ENCODE data around the gene PSD4.

- no peak for TF ChIP-seq BACH2 (CRISPR knock-in tag; IDR thresholded peaks at IDR 0.05; ENCODE audit: borderline replicate concordance)
- no peak for TF ChIP-seq PATZ1 (CRISPR knock-in tag; IDR thresholded peaks at IDR 0.05; ENCODE audit: borderline replicate concordance)
- no peak for TF ChIP-seq TSHZ2 (CRISPR knock-in tag; IDR thresholded peaks at IDR 0.05)
- no peak for TF ChIP-seq ISL1 (CRISPR knock-in tag; IDR thresholded peaks at IDR 0.05)
- TF ChIP-seq POU6F1 (CRISPR knock-in tag; IDR thresholded peaks at IDR 0.05; ENCODE audit: borderline replicate concordance, low read depth), result no peak
- TF ChIP-seq CREB5 (CRISPR knock-in tag; IDR thresholded peaks at IDR 0.05; ENCODE audit: low read depth), result no peak
- no peak for TF ChIP-seq ZFP3 (CRISPR knock-in tag; IDR thresholded peaks at IDR 0.05)
- no peak for TF ChIP-seq PPARA (CRISPR knock-in tag; IDR thresholded peaks at IDR 0.05; ENCODE audit: borderline replicate concordance)
- TF ChIP-seq ZNF70 (CRISPR knock-in tag; IDR thresholded peaks at IDR 0.05), result no peak
- TF ChIP-seq CSRNP3 (CRISPR knock-in tag; IDR thresholded peaks at IDR 0.05), result no peak
- TF ChIP-seq ZFP30 (CRISPR knock-in tag; IDR thresholded peaks at IDR 0.05), result no peak
- no peak for TF ChIP-seq OSR1 (CRISPR knock-in tag; IDR thresholded peaks at IDR 0.05)
- TF ChIP-seq ARNTL (CRISPR knock-in tag; IDR thresholded peaks at IDR 0.05; ENCODE audit: borderline replicate concordance, low read depth), result no peak
- no peak for TF ChIP-seq TOX (CRISPR knock-in tag; IDR thresholded peaks at IDR 0.05; ENCODE audit: borderline replicate concordance)
These were observed 12.6 kb downstream of the PSD4 start for GRCh38 chr2:113186433-113186796.

Measured in SK-N-SH treated with all-trans-retinoic acid at 6 μM for 48 hours (cell line).